GM12864 (cell line): ENCODE data around the gene EGLN1.

Experiments used
- DNase-seq: peaks from one replicate; pipeline ENCODE4 v3.0.0-alpha.2; 2011; ENCODE audit warnings: low read depth
- H3K4me3 ChIP-seq: 2 replicates; pipeline ENCODE4 v1.5.1; 2011; ENCODE audit warnings: mild to moderate bottlenecking, low read depth, low read length, control low read depth
- TF ChIP-seq, protein P1 (sequence below): IDR thresholded peaks from 2 replicates; pipeline ENCODE4 v1.5.1; 2011; ENCODE audit warnings: low read depth, mild to moderate bottlenecking, moderate library complexity, low read length, control low read depth, inconsistent platforms; ENCODE audit errors: missing control alignments

Gene EGLN1

DNA sequence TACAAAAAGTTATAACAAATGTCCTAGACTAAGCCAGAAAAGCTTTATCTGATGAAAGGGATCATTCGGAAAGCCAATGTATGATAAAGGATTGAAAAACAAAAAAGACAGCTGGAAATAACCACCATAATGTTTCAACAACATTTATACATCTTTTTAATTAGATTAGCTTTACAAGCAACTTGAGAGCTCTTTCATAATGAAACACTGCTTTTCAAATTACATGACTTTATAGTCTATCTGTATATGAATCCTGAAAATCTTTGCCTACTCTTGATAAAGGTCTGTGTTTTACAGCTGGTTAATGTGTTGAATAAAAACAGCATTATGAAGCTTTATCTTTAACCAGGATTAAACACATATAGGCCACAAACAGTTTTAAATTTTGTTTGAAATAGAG lies 58.5 kb downstream of the EGLN1 start:
- DNase-seq: no peak
- no peak overlapping the region for H3K4me3 ChIP-seq
- TF ChIP-seq, protein P1, sequence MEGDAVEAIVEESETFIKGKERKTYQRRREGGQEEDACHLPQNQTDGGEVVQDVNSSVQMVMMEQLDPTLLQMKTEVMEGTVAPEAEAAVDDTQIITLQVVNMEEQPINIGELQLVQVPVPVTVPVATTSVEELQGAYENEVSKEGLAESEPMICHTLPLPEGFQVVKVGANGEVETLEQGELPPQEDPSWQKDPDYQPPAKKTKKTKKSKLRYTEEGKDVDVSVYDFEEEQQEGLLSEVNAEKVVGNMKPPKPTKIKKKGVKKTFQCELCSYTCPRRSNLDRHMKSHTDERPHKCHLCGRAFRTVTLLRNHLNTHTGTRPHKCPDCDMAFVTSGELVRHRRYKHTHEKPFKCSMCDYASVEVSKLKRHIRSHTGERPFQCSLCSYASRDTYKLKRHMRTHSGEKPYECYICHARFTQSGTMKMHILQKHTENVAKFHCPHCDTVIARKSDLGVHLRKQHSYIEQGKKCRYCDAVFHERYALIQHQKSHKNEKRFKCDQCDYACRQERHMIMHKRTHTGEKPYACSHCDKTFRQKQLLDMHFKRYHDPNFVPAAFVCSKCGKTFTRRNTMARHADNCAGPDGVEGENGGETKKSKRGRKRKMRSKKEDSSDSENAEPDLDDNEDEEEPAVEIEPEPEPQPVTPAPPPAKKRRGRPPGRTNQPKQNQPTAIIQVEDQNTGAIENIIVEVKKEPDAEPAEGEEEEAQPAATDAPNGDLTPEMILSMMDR: no peak

DNA sequence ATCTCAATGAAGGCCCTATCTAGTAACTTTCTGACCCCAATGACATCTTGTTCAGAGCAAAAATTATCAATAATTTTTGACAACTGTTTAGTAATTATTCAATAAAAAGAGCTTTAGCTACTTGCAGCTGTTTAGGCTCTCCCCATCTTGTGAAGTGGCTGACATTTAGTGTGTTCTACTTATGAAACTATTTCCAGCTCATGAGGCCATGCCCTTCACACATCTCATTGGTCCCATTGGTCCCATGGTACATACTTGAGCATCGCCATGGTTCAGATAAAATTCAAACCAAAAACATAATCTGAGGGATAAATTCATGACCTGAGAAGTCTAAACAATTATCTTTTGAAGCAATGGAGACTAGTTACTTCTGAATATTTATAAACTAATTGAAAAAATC lies 59.8 kb downstream of the EGLN1 start:
- H3K4me3 ChIP-seq: no peak overlapping the region
- TF ChIP-seq, protein P1: no peak
- DNase-seq: no peak

DNA sequence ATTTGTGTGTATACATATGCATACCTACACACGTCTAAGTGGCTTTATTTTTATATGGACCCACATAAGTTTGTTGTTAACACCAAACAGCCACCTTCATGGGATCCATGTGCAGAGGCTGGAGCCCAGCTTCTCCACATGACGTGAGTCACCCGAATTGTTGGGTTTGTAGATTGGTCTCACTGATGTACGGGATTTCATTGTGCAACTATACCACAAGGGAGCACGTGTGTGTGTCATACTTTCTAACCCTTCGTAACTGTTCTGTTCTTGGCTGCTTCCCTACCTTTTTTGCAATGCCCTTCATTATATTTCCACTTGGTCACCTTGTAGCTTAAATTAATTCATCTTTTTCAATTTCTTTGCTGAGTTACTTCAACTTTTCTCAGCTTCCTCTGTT lies 63.0 kb downstream of the EGLN1 start:
- TF ChIP-seq, protein P1: no peak
- DNase-seq: no peak
- no peak overlapping the region for H3K4me3 ChIP-seq

DNA sequence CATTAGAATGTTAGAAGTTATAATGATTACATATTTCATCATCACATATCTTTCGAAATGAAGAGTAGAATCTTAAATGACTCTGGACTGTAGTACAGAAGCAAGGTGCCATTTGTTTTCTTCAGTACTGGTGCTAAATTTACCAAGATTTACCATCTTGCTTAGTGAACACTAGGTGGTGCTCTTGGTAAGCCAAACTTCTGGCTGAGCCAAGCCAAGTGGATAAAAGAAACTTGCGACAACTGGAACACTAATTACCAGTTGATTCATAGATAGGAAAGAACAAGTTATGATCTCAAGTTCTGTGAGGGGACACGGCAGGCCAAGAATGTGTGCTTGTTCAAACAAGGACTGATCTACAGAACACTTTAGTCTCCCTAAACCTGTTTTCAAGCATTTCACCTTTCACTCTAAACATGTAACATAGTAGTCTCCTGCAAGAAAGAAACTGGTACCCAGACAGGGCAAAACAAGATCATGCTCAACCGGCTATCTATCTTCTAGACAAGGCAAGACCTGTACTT lies 64.2 kb downstream of the EGLN1 start:
- TF ChIP-seq, protein P1: peak; percentile 64
- no peak overlapping the region for H3K4me3 ChIP-seq
- no peak for DNase-seq

DNA sequence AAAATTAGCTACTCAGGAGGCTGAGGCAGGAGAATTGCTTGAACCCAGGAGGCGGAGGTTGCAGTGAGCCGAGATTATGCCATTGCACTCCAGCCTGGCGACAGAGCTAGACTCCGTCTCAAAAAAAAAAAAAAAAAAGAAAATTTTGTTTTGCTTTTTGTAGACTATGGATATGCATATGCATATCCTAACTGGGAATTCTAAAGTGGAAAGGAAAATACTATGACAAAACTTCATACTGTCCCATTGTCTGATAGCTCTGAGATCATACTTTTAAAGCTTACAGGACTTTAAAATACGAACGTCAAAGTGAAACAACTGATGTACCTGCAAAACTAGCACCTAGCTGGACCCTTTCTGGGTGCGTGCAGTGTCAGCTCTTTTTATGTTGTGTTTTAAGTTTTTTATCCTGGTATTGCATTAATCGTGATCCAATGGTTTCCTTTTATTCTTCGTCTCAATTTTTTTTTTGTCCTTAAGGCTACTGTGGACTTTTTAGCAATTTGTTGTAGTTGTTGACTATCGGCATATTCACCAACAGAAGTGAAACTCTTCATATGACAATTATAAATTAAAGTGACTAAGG lies 64.8 kb downstream of the EGLN1 start:
- TF ChIP-seq, protein P1: no peak
- H3K4me3 ChIP-seq: no peak overlapping the region
- DNase-seq: no peak

DNA sequence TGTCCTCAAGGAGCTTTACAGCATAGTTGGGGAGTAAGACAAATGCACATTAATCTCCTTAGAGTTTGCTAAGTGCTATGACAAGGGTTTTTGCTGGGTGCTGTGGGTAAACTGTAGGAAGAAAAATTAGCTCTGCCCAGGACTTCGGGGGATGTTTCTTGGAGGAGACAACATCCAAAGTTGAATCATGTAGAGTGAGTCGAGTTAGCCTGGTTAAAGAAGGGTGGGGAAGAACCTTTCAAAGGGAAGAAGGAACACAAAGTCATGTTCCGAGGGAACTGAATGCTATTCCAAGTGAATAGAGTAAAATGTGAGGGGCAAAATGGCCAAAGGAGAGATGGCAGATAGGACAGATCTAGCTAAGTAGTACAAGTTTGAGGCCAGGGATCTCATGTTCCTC lies 66.9 kb downstream of the EGLN1 start:
- H3K4me3 ChIP-seq: no peak overlapping the region
- no peak for DNase-seq
- TF ChIP-seq, protein P1: no peak
